ENCODE results near the gene CBFA2T2. TPM values are rescaled to one million over a fixed set of nuclear protein-coding genes. Genes with fewer than 3 reads are reported as not detected.
"Not testable (repeated sequence)": the region's sequence is repeated elsewhere in the genome, so short reads cannot be mapped to it uniquely, and the experiment has no call there.

Gene CBFA2T2
- total RNA-seq, 1 donor from 2014 or later = 14.1 TPM

- intact Hi-C loops (cut with micrococcal nuclease) = no loop called here
Observed at GRCh38 chr20:33470457-33470856, 19.4 kb upstream of the CBFA2T2 start.

GRCh38 chr20:33470866-33471265 is 19.0 kb upstream of the CBFA2T2 start:
- intact Hi-C loops (cut with micrococcal nuclease) = no loop called here

GRCh38 chr20:33472868-33473435 is 16.9 kb upstream of the CBFA2T2 start:
- intact Hi-C loops (cut with micrococcal nuclease) = no loop called here

GRCh38 chr20:33474097-33474873 is 15.6 kb upstream of the CBFA2T2 start:
- intact Hi-C loops (cut with micrococcal nuclease) = no loop called here

GRCh38 chr20:33474963-33475362 is 14.9 kb upstream of the CBFA2T2 start:
- intact Hi-C loops (cut with micrococcal nuclease) = no loop called here

DNA sequence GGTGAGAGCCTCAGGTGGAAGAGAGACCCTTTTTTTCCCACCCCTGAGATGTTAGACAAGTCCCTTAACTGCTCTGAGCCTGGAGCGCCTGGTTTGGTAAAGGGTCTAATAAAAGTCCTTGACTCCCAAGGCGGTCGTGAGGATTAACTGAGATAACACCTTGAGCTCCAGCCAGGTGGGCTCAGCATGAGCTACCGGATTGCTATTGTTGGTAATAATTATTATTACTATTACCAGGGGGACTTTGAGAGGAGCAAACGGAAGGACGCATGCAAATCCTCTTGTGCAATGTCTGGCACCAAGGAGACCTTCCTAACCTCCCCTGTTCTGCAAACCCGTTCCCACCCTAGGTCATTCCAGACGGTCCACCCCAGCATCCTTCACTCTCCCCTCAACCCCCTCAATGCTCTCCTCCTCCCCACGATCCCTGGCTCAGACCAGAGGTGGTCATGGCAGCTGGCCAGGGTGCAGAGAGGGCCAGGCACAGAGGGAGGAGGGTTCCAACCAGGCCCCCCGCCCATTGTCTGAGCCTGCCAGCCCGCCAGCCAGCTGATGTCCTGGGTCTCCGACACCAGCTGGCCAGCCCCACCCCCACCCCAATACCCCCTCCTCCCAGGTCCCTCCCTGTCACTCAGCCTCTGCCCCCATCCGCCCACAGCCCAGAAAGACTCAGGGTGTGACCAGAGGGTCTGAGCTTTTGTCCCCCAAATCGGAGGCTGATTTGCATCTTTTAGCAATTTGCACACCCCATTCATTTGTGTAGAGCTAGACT is 14.3 kb upstream of the CBFA2T2 start:
- intact Hi-C loops (cut with micrococcal nuclease) = no loop called here

DNA sequence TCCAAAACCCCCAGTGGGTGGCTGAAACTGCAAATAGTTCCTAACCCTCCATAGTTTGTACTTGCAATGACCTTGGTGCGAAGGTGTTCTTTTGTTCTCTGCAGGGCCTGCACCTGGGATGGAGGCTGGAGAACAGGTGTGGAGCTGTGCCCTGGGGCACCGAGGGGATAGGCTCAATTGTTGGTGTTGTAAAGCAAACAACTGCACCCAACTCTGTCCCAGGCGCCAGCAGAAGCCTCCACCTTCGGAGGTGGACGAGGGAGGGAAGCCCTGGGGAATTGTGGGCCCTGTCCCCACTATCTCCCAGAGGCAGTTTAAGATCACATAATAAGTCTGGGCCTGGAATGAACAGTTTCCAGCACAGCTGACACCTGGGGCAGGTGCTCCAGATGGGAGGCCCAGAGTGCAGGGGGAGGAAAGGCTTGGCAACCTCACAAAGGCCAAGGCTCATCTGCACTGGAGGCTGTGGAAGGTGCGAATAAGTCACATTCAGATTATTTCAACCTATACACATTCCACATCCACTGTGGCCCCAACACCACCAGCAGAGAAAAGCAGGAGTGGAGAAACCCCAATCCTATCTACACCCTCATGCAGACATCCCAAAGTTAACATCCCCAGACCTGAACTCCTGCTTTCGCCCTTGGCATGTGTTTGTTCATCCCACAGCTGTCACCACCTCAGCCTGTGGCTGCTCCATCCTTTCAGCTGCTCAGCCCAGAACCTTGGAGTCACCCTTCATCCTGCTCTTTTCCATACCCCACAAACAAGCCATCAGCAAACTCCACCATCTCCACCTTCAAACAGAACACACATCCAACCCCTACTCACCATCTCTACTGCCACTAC is 12.3 kb upstream of the CBFA2T2 start:
- intact Hi-C loops (cut with micrococcal nuclease) = no loop called here

DNA sequence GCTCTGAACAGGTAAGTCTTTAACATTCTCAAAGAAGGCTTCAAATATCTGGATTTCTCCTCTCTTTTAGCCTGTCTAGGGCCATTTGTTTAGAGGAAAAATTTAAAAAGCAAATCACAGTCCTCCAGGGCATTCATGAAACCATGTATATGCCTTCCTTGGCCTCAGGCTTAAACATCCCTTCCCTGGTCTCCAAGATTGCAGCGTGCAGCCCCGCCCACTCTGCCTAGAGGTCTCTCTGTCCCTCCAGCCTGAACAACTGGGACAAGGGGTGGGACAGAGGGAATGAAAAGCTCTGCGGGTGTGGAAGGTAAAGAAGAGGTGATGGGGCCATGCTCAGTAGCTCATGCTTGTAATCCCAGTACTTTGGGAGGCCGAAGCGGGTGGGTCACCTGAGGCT is 9.8 kb upstream of the CBFA2T2 start:
- intact Hi-C loops (cut with micrococcal nuclease) = no loop called here

- intact Hi-C loops (cut with micrococcal nuclease) = no loop called here
Observed at GRCh38 chr20:33481431-33481941, 8.4 kb upstream of the CBFA2T2 start.

DNA sequence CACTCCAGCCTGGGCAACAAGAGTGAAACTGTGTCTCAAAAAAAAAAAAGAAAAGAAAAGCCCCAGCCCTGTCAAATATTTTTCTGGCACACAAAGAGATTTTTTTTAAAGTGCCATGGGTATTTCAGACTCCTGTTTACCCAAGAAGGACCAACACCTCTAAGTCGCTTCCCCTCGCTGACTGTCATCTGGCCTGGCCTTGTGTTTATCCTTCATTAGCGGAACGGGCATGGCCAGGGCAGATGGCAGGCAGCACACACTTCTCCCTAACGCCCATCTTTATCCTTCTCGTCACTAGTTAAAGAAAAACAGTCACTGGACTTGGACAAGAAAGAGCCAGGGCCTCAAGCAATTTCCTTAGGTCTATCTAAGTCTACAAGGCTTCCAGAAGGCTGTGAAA is 7.3 kb upstream of the CBFA2T2 start:
- intact Hi-C loops (cut with micrococcal nuclease) = no loop called here

- intact Hi-C loops (cut with micrococcal nuclease) = not testable (repeated sequence)
Observed at GRCh38 chr20:33483186-33483585, 6.7 kb upstream of the CBFA2T2 start.

- intact Hi-C loops (cut with micrococcal nuclease) = no loop called here
Observed at GRCh38 chr20:33488201-33488600, 1.7 kb upstream of the CBFA2T2 start.

- intact Hi-C loops (cut with micrococcal nuclease) = loop anchor here (1.0 kb wide), 2 partner anchors 66 to 322 kb away; partner anchors contain the start of gene CHMP4B
Observed at GRCh38 chr20:33488661-33489494, 1.0 kb upstream of the CBFA2T2 start.

- intact Hi-C loops (cut with micrococcal nuclease) = loop anchor here (1.0 to 5.0 kb wide), 4 partner anchors 45 to 322 kb away; partner anchors contain the start of genes C20orf144 and CHMP4B
Observed at GRCh38 chr20:33489495-33490022, 337 bp upstream of the CBFA2T2 start.

DNA sequence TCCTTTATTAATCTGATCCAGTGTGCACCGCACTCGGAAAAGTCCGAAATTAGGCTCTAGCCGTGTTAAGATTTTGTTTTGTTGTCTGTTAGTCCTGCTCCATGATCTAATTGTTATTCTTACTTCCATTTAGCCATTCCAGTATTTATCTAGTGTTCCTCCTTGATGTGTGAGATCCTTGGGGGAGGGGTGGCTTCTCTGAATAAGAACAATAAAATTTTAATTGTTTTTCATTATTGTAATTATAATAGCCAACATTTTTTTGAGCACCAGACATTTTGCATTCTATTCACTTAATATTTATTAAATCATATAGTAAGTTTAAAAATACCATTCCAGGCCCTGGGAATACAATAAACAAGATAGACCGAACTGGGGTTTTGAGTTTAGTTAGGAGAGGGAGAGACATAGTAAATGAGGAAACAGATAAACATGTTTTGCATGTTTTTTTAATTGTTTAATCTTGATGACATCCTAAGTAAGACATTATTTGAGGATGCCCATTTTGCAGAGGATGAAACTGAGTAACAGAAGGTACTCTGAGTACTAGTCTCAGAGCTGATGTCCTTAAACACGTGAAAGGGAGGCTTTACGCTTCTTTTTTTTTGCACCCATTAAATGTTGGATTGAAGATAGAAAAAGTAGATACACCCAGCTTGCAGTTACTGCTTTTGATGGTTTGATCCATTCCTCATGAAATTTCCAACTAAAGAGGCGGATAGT is 1.2 kb downstream of the CBFA2T2 start:
- intact Hi-C loops (cut with micrococcal nuclease) = loop anchor here (1.0 to 5.0 kb wide), 2 partner anchors 47 to 171 kb away; partner anchors contain the start of gene C20orf144

- intact Hi-C loops (cut with micrococcal nuclease) = loop anchor here (5.0 kb wide), 1 partner anchor 169 kb away; the partner anchor contains the start of gene C20orf144
Observed at GRCh38 chr20:33493076-33493766, 3.3 kb downstream of the CBFA2T2 start.

DNA sequence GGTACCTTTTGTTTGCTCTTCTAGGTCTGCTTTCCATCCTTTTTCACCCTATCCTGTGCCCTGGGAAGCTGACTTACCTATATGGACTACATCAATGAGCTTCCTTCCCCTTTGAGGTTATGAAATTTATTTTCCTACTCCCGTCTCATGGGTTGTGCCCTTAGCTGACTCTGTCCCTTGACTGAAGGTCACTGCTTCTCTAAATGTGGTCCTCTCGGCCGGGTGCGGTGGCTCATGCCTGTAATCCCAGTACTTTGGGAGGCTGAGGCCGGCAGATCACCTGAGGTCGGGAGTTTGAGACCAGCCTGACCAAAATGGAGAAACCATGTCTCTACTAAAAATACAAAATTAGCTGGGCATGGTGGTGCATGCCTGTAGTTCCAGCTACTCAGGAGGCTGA is 6.9 kb downstream of the CBFA2T2 start:
- intact Hi-C loops (cut with micrococcal nuclease) = not testable (repeated sequence)

DNA sequence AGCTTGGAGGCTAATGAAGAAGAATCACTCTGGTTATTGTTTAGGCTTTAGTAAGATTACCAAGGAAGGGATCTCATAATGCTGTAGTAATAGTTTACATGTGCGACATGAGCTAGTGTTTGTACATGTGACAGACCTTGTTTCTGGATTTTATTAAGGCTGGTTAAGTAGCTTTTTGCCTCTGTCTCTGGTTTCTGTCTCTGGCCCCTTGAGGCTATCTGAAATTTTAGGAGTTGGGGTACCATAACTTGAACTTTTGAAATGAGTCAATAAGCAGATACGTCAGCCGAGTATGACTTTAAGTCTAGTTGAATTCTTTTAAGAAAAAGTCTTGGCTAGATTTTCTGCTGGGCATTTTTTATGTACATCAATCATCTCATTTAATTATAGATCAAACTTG is 9.5 kb downstream of the CBFA2T2 start:
- intact Hi-C loops (cut with micrococcal nuclease) = no loop called here
